NCI-H524 treated with DMSO at 0.1 percent for 48 hours (cell line): ENCODE data around the gene TSSK2.

Experiments
- DNase-seq: peaks from one replicate; lab custom pipeline; 2025; lab: John Stamatoyannopoulos, UW

TSSK2 gene

GRCh38 chr22:19125474-19126308 is 5.4 kb upstream of the TSSK2 start:
- no peak for DNase-seq

GRCh38 chr22:19126309-19127273 is 4.5 kb upstream of the TSSK2 start:
- no peak for DNase-seq

GRCh38 chr22:19127329-19128008 is 3.6 kb upstream of the TSSK2 start:
- no peak for DNase-seq

GRCh38 chr22:19128009-19128401 is 3.1 kb upstream of the TSSK2 start:
- DNase-seq = no peak

GRCh38 chr22:19128946-19129727 is 2.0 kb upstream of the TSSK2 start:
- DNase-seq = no peak

GRCh38 chr22:19129871-19130270 is 1.2 kb upstream of the TSSK2 start:
- no peak for DNase-seq

- DNase-seq = no peak
These were observed 542 bp downstream of the TSSK2 start for GRCh38 chr22:19131685-19132015.

GRCh38 chr22:19132153-19132552 is 1.0 kb downstream of the TSSK2 start:
- DNase-seq = no peak

GRCh38 chr22:19132693-19133400 is 1.7 kb downstream of the TSSK2 start:
- DNase-seq = no peak

GRCh38 chr22:19133561-19133960 is 2.5 kb downstream of the TSSK2 start:
- no peak for DNase-seq

- DNase-seq = no peak
These were observed 3.2 kb downstream of the TSSK2 start for GRCh38 chr22:19134176-19134831.

GRCh38 chr22:19134874-19135273 is 3.8 kb downstream of the TSSK2 start:
- DNase-seq = no peak

GRCh38 chr22:19136915-19137314 is 5.8 kb downstream of the TSSK2 start:
- DNase-seq = no peak

- no peak for DNase-seq
These were observed 6.5 kb downstream of the TSSK2 start for GRCh38 chr22:19137384-19138216.

GRCh38 chr22:19138217-19139000 is 7.3 kb downstream of the TSSK2 start:
- no peak for DNase-seq

- no peak for DNase-seq
These were observed 7.9 kb downstream of the TSSK2 start for GRCh38 chr22:19139001-19139356.

GRCh38 chr22:19139974-19140373 is 8.9 kb downstream of the TSSK2 start:
- no peak for DNase-seq

- DNase-seq = no peak
These were observed 11.3 kb downstream of the TSSK2 start for GRCh38 chr22:19142394-19142793.

- DNase-seq = no peak
These were observed 12.1 kb downstream of the TSSK2 start for GRCh38 chr22:19143212-19143611.
